ENCODE measurements around the gene ELOVL1. TPM values are rescaled to one million over a fixed set of nuclear protein-coding genes. Genes with fewer than 3 reads are reported as not detected.

Gene ELOVL1
- total RNA-seq, 1 experiment from 2014 or later = 99.9 TPM

GRCh38 chr1:43382027-43382779 is 14.4 kb upstream of the ELOVL1 start:
- Mint-ChIP-seq H3K27me3 (ENCODE audit: insufficient read depth, unreplicated experiment) (no peaks in the 10 kb centered on the region), H3K9me3 (ENCODE audit: unreplicated experiment) (no peaks in the 10 kb centered on the region), H3K36me3 (ENCODE audit: insufficient read depth, unreplicated experiment) (peaks cover 56% of the 10 kb centered on the region), H3K27ac (ENCODE audit: low read depth, unreplicated experiment) (no peak overlapping the region), H3K4me1 (ENCODE audit: insufficient read depth, unreplicated experiment) (no peaks in the 10 kb centered on the region), H3K4me3 (ENCODE audit: unreplicated experiment) (no peak overlapping the region)
- intact Hi-C loops (cut with micrococcal nuclease) = loop anchor here (10.0 kb wide), 1 partner anchor 147 kb away; no protein-coding TSS in a partner anchor
- TF ChIP-seq CTCF (IDR thresholded peaks at IDR 0.05; ENCODE audit: unreplicated experiment) = no peak
- BruUV-seq (replicated peaks) = no TSS peak
- CTCF ChIA-PET = interaction anchor here (0.7 to 1.1 kb wide), 5 partner anchors 12 to 171 kb away, joined by 3 to 4 read pairs (median 3); no protein-coding TSS in a partner anchor
- DNase-seq (ENCODE audit: unreplicated experiment) = no peak
- POLR2A ChIA-PET = interaction anchor here (1.5 kb wide), 1 partner anchor 14 kb away, joined by 3 read pairs; no protein-coding TSS in a partner anchor

DNA sequence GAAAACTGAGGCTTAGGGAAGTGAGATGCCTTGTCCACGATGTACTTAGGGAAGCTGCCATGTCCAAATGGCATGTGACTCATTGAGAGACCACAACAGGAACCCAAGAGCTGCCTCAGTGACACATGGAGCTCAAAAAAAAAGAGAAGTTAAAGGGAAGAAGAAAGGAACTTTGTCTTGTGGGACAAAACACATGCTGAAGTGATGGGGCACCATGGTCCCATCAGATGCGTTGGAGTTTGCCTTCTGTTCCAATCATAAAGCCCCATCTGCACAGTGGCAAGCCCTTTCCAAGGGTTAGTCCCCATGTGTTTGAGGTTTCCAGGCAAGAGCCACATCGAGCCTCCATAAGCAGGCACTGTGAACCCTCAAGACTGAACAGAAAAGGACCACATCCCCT is 13.8 kb upstream of the ELOVL1 start:
- POLR2A ChIA-PET = interaction anchor here (1.5 kb wide), 1 partner anchor 13 kb away, joined by 3 read pairs; no protein-coding TSS in a partner anchor
- CTCF ChIA-PET = interaction anchor here (0.6 to 0.7 kb wide), 3 partner anchors 23 to 171 kb away, joined by 4 to 5 read pairs (median 4); partner anchors contain the start of gene CDC20
- Mint-ChIP-seq H3K27ac (ENCODE audit: low read depth, unreplicated experiment) (no peak overlapping the region), H3K4me3 (ENCODE audit: unreplicated experiment) (no peak overlapping the region), H3K4me1 (ENCODE audit: insufficient read depth, unreplicated experiment) (no peaks in the 10 kb centered on the region), H3K9me3 (ENCODE audit: unreplicated experiment) (no peaks in the 10 kb centered on the region), H3K36me3 (ENCODE audit: insufficient read depth, unreplicated experiment) (peaks cover 50% of the 10 kb centered on the region), H3K27me3 (ENCODE audit: insufficient read depth, unreplicated experiment) (no peaks in the 10 kb centered on the region)
- intact Hi-C loops (cut with micrococcal nuclease) = loop anchor here (10.0 kb wide), 1 partner anchor 147 kb away; no protein-coding TSS in a partner anchor
- no peak for TF ChIP-seq CTCF (IDR thresholded peaks at IDR 0.05; ENCODE audit: unreplicated experiment)
- no peak for DNase-seq (ENCODE audit: unreplicated experiment)
- no TSS peak for BruUV-seq (replicated peaks)

GRCh38 chr1:43379476-43379875 is 11.7 kb upstream of the ELOVL1 start:
- Mint-ChIP-seq H3K27me3 (ENCODE audit: insufficient read depth, unreplicated experiment) (no peaks in the 10 kb centered on the region), H3K4me1 (ENCODE audit: insufficient read depth, unreplicated experiment) (no peaks in the 10 kb centered on the region), H3K4me3 (ENCODE audit: unreplicated experiment) (no peak overlapping the region), H3K27ac (ENCODE audit: low read depth, unreplicated experiment) (no peak overlapping the region), H3K36me3 (ENCODE audit: insufficient read depth, unreplicated experiment) (peaks cover 28% of the 10 kb centered on the region), H3K9me3 (ENCODE audit: unreplicated experiment) (no peaks in the 10 kb centered on the region)
- no peak for DNase-seq (ENCODE audit: unreplicated experiment)
- no peak for TF ChIP-seq CTCF (IDR thresholded peaks at IDR 0.05; ENCODE audit: unreplicated experiment)
- intact Hi-C loops (cut with micrococcal nuclease) = no loop called here
- POLR2A ChIA-PET = interaction anchor here (0.9 to 1.0 kb wide), 3 partner anchors 10 to 11 kb away, joined by 3 read pairs; partner anchors contain the start of genes ELOVL1, MED8 and SZT2
- CTCF ChIA-PET = no interaction called here
- BruUV-seq (replicated peaks) = no TSS peak

- ChIA-PET CTCF (interaction anchor here (0.6 to 0.9 kb wide), 4 partner anchors 151 to 1567 kb away, joined by 3 to 4 read pairs (median 4); no protein-coding TSS in a partner anchor), POLR2A (interaction anchor here (0.6 to 7.3 kb wide), 8 partner anchors 8 to 424 kb away, joined by 3 to 48 read pairs (median 3); partner anchors contain the start of genes ELOVL1, MED8 and SZT2)
- Mint-ChIP-seq H3K4me3 (ENCODE audit: unreplicated experiment) (no peak overlapping the region), H3K36me3 (ENCODE audit: insufficient read depth, unreplicated experiment) (peaks cover 16% of the 10 kb centered on the region), H3K27ac (ENCODE audit: low read depth, unreplicated experiment) (no peak overlapping the region), H3K4me1 (ENCODE audit: insufficient read depth, unreplicated experiment) (no peaks in the 10 kb centered on the region), H3K9me3 (ENCODE audit: unreplicated experiment) (no peaks in the 10 kb centered on the region), H3K27me3 (ENCODE audit: insufficient read depth, unreplicated experiment) (no peaks in the 10 kb centered on the region)
- no peak for DNase-seq (ENCODE audit: unreplicated experiment)
- intact Hi-C loops (cut with micrococcal nuclease) = no loop called here
- BruUV-seq (replicated peaks) = no TSS peak
- no peak for TF ChIP-seq CTCF (IDR thresholded peaks at IDR 0.05; ENCODE audit: unreplicated experiment)
These were observed 10.0 kb upstream of the ELOVL1 start for GRCh38 chr1:43377831-43378230.

Measured in MCF 10A (cell line).